Effector memory CD4-positive, alpha-beta T cell (primary cell): ENCODE results near the gene SCUBE2.

ENCODE experiments used
- DNase-seq, 3 donors: peaks; one replicate each; pipeline ENCODE4 v3.0.0-alpha.2; 2020
- H3K27ac ChIP-seq: 2 replicates; pipeline ENCODE4 v1.7.0; 2013; ENCODE audit warnings: mild to moderate bottlenecking, low read length, moderate library complexity; ENCODE audit not compliant: insufficient read depth, poor library complexity, severe bottlenecking
- H3K27me3 ChIP-seq: replicated peaks from 2 replicates; pipeline ENCODE4 v1.7.0; 2013; ENCODE audit warnings: mild to moderate bottlenecking, low read length; ENCODE audit not compliant: insufficient read depth, control insufficient read depth, poor library complexity, severe bottlenecking
- H3K36me3 ChIP-seq: 2 replicates; pipeline ENCODE4 v1.7.0; 2013; ENCODE audit warnings: mild to moderate bottlenecking, low read length, moderate library complexity; ENCODE audit not compliant: control insufficient read depth, insufficient read depth
- H3K4me1 ChIP-seq: 2 replicates; pipeline ENCODE4 v1.7.0; 2013; ENCODE audit warnings: low read length, mild to moderate bottlenecking; ENCODE audit not compliant: control insufficient read depth, insufficient read depth, poor library complexity, severe bottlenecking
- H3K4me3 ChIP-seq: 2 replicates; pipeline ENCODE4 v1.7.0; 2013; ENCODE audit warnings: low read length, low read depth, mild to moderate bottlenecking; ENCODE audit not compliant: insufficient read depth, poor library complexity, severe bottlenecking
- H3K9me3 ChIP-seq: 2 replicates; pipeline ENCODE4 v1.7.0; 2013; ENCODE audit warnings: mild to moderate bottlenecking, low read length, moderate library complexity; ENCODE audit not compliant: control insufficient read depth

Gene SCUBE2

GRCh38 chr11:9037046-9037780 is 54.2 kb downstream of the SCUBE2 start:
- Histone ChIP-seq H3K4me1 (no peaks in the 10 kb centered on the region), H3K36me3 (no peaks in the 10 kb centered on the region), H3K27ac (no peak overlapping the region), H3K27me3 (no peaks in the 10 kb centered on the region), H3K9me3 (no peaks in the 10 kb centered on the region), H3K4me3 (no peak overlapping the region)
- no peak for DNase-seq

- Histone ChIP-seq H3K36me3 (no peaks in the 10 kb centered on the region), H3K27me3 (no peaks in the 10 kb centered on the region), H3K4me1 (no peaks in the 10 kb centered on the region), H3K27ac (no peak overlapping the region), H3K4me3 (no peak overlapping the region), H3K9me3 (no peaks in the 10 kb centered on the region)
- no peak for DNase-seq
Measured at GRCh38 chr11:9030601-9031000, 60.8 kb downstream of the SCUBE2 start.

- no peaks in the 10 kb centered on the region for H3K4me1 ChIP-seq
- H3K9me3 ChIP-seq = no peaks in the 10 kb centered on the region
- H3K36me3 ChIP-seq = no peaks in the 10 kb centered on the region
- no peak for DNase-seq
- no peaks in the 10 kb centered on the region for H3K27me3 ChIP-seq
- no peak overlapping the region for H3K4me3 ChIP-seq
- no peak overlapping the region for H3K27ac ChIP-seq
Measured at GRCh38 chr11:9029422-9029821, 62.0 kb downstream of the SCUBE2 start.

DNA sequence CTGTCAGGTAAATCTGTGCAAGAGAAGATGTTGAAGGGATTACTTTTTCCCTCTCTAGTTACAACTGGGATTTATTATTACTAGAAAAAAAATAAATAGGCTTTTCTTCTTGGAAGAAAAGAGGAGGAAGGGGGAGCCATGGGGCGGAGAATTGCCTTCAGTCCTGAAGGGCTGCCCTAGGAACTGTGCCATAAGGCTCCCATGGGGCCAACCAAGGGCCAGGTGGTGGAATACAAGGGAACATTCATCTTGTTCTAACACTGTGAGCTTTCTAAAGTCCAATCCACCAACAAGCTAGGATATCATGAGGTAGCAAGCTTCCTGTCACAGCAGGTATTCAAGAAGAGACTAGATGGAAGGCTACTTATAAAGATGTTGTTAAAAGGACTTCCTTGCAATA is 62.8 kb downstream of the SCUBE2 start:
- H3K9me3 ChIP-seq = no peaks in the 10 kb centered on the region
- no peaks in the 10 kb centered on the region for H3K4me1 ChIP-seq
- no peak for DNase-seq
- no peaks in the 10 kb centered on the region for H3K36me3 ChIP-seq
- H3K27me3 ChIP-seq = no peaks in the 10 kb centered on the region
- H3K27ac ChIP-seq = no peak overlapping the region
- no peak overlapping the region for H3K4me3 ChIP-seq

- no peaks in the 10 kb centered on the region for H3K9me3 ChIP-seq
- no peaks in the 10 kb centered on the region for H3K36me3 ChIP-seq
- no peak overlapping the region for H3K4me3 ChIP-seq
- H3K4me1 ChIP-seq = no peaks in the 10 kb centered on the region
- H3K27ac ChIP-seq = no peak overlapping the region
- H3K27me3 ChIP-seq = no peaks in the 10 kb centered on the region
- no peak for DNase-seq
Measured at GRCh38 chr11:9025101-9025850, 66.1 kb downstream of the SCUBE2 start.

GRCh38 chr11:9022961-9023680 is 68.3 kb downstream of the SCUBE2 start:
- Histone ChIP-seq H3K9me3 (no peaks in the 10 kb centered on the region), H3K27me3 (no peaks in the 10 kb centered on the region), H3K36me3 (no peaks in the 10 kb centered on the region), H3K4me3 (no peak overlapping the region), H3K4me1 (no peaks in the 10 kb centered on the region), H3K27ac (no peak overlapping the region)
- DNase-seq = no peak

DNA sequence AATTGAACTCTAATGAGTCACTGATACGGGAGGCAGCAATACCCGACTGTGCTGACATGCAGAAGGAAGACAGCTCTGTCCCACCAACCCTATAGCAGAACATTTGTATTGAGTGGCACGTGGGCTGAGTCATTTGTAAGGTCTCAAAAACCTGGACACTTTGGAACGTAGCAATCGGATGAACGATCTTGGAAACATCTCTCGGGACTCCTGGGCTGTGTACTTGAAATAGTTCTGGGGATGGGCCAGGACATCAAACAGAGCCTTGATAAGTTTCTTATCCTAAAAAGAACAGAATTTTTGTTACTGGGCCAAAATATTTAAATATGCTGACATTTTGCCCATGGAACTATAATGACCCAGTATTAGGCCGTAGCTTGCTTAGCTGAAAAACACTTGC is 70.5 kb downstream of the SCUBE2 start:
- no peak for DNase-seq
- H3K27ac ChIP-seq = no peak overlapping the region
- H3K4me3 ChIP-seq = no peak overlapping the region
- H3K4me1 ChIP-seq = peaks cover 9% of the 10 kb centered on the region
- no peaks in the 10 kb centered on the region for H3K9me3 ChIP-seq
- no peaks in the 10 kb centered on the region for H3K27me3 ChIP-seq
- H3K36me3 ChIP-seq = no peaks in the 10 kb centered on the region

GRCh38 chr11:9019861-9020260 is 71.5 kb downstream of the SCUBE2 start:
- Histone ChIP-seq H3K27ac (no peak overlapping the region), H3K4me1 (peaks cover 9% of the 10 kb centered on the region), H3K9me3 (no peaks in the 10 kb centered on the region), H3K4me3 (no peak overlapping the region), H3K36me3 (no peaks in the 10 kb centered on the region), H3K27me3 (no peaks in the 10 kb centered on the region)
- no peak for DNase-seq

DNA sequence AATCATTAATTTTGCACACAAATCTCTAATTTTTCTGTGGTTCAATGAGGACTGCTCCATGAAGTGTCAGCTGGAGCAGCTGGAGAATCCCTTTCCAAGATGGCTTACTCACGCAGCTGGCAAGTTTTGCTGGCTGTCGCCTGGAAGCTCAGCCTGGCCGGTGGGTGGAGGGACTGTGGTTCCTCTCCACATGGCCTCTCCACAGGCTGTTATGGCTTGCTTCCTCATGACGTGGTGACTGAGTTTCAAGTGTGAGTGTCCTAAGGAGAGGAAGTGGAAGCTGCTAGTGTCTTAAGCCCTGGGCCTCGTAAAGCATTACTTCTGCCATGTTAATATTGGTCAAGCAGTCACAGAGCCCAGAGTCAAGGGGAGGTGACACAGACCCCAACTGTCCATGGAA is 73.6 kb downstream of the SCUBE2 start:
- Histone ChIP-seq H3K4me1 (peaks cover 9% of the 10 kb centered on the region), H3K4me3 (no peak overlapping the region), H3K27ac (no peak overlapping the region), H3K27me3 (no peaks in the 10 kb centered on the region), H3K36me3 (no peaks in the 10 kb centered on the region), H3K9me3 (no peaks in the 10 kb centered on the region)
- DNase-seq = no peak
